ENCODE data around the gene FDXR. TPM values are rescaled to one million over a fixed set of nuclear protein-coding genes. Genes with fewer than 3 reads are reported as not detected.

FDXR gene
- total and polyA plus RNA-seq, 2 of the 8 experiments (the other 6 are each of a cell fraction or from before 2014, with no cell fraction given) = 24.2 to 31.4 TPM

- POLR2A ChIA-PET (ENCODE audit: partially characterized antibody) = interaction anchor here (1.8 to 2.1 kb wide), 2 partner anchors 18 to 39 kb away, joined by 5 read pairs; no protein-coding TSS in a partner anchor
- H3K79me2 ChIP-seq (ENCODE audit: control insufficient read depth in 1 of 2, insufficient read depth in 2 of 2, low read length in 2 of 2) = no peaks in the 10 kb centered on the region; a peak in 1 of 4 replicates
- H3K56ac ChIP-seq (replicated peaks; ENCODE audit: insufficient read length, low read depth, low read length) = no peak overlapping the region
- no peak for TF ChIP-seq SRF (IDR thresholded peaks at IDR 0.05; ENCODE audit: low read depth, low read length)
- no peak for TF ChIP-seq RBBP5 (IDR thresholded peaks at IDR 0.05; ENCODE audit: borderline replicate concordance, low read depth, low read length)
- no peak for TF ChIP-seq MAFK (IDR thresholded peaks at IDR 0.05; ENCODE audit: low read depth, low read length)
- TF ChIP-seq ZNF274 (IDR thresholded peaks at IDR 0.05; ENCODE audit: borderline replicate concordance, extremely low read depth, low read length) = no peak
- no peak for TF ChIP-seq KDM1A (IDR thresholded peaks at IDR 0.05; ENCODE audit: borderline replicate concordance, low read length)
- no peak for TF ChIP-seq CBX5 (IDR thresholded peaks at IDR 0.05; ENCODE audit: low read depth, low read length)
- no peak for TF ChIP-seq EGR1 (IDR thresholded peaks at IDR 0.05; ENCODE audit: borderline replicate concordance, low read depth, low read length)
- no peak for TF ChIP-seq TCF12 (IDR thresholded peaks at IDR 0.05; ENCODE audit: low read depth, low read length)
- TF ChIP-seq EZH2 (IDR thresholded peaks at IDR 0.05; ENCODE audit: low read depth, low read length, severe bottlenecking) = no peak
- no peak for TF ChIP-seq EP300 (IDR thresholded peaks at IDR 0.05; ENCODE audit: borderline replicate concordance in 1 of 2, low read depth in 2 of 2, low read length in 2 of 2)
- no peak for TF ChIP-seq GTF2F1 (IDR thresholded peaks at IDR 0.05; ENCODE audit: borderline replicate concordance, low read depth, low read length)
- TF ChIP-seq, protein P1, sequence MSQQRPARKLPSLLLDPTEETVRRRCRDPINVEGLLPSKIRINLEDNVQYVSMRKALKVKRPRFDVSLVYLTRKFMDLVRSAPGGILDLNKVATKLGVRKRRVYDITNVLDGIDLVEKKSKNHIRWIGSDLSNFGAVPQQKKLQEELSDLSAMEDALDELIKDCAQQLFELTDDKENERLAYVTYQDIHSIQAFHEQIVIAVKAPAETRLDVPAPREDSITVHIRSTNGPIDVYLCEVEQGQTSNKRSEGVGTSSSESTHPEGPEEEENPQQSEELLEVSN (IDR thresholded peaks at IDR 0.05) = no peak
- no peak for TF ChIP-seq HDAC6 (IDR thresholded peaks at IDR 0.05; ENCODE audit: low read depth, low read length)
These were observed 1.8 kb upstream of the FDXR start for GRCh38 chr17:74874615-74875037.

More at GRCh38 chr17:74874615-74875037, 1.8 kb upstream of the FDXR start:
- Histone ChIP-seq H4K20me1 (replicated peaks in 1 of 2; ENCODE audit: control insufficient read depth in 1 of 2, insufficient read depth in 2 of 2, low read length in 2 of 2) (no peaks in the 10 kb centered on the region), H2BK5ac (ENCODE audit: low read depth, low read length) (no peak overlapping the region), H3K27me3 (replicated peaks in 1 of 4; ENCODE audit: control insufficient read depth in 3 of 4, extremely low read depth in 1 of 4, insufficient read depth in 3 of 4, low read length in 3 of 4) (peaks cover 0 to 3% (median 0%) of the 10 kb centered on the region in 4 experiments; a peak in 2 of 7 replicates), H4K8ac (ENCODE audit: extremely low read depth, insufficient read depth, low read length) (no peak overlapping the region), H2BK120ac (replicated peaks; ENCODE audit: low read depth, low read length) (no peak overlapping the region), H3K9me3 (ENCODE audit: insufficient read depth in 2 of 2, low read depth in 1 of 2, low read length in 1 of 2) (no peaks in the 10 kb centered on the region), H3K4ac (replicated peaks; ENCODE audit: insufficient read length, low read depth, low read length) (no peak overlapping the region), H3K14ac (ENCODE audit: insufficient read length) (no peak overlapping the region), H4K5ac (ENCODE audit: insufficient read length, low read depth, low read length) (no peak overlapping the region), H3K4me1 (replicated peaks in 1 of 4; ENCODE audit: control insufficient read depth in 3 of 4, insufficient read depth in 4 of 4, low read length in 3 of 4) (peaks cover 0 to 14% (median 6%) of the 10 kb centered on the region in 4 experiments; a peak in 6 of 7 replicates), H3K27ac (ENCODE audit: low read depth, low read length) (no peak overlapping the region), H3K79me1 (ENCODE audit: low read depth, low read length) (peaks cover 7% of the 10 kb centered on the region; the same call in 1 of the 2 replicates), H2BK12ac (ENCODE audit: low read depth, low read length) (no peak overlapping the region), H2BK15ac (ENCODE audit: low read length) (no peak overlapping the region), H2AFZ (ENCODE audit: low read length) (no peak overlapping the region), H3K23me2 (ENCODE audit: low read depth, low read length) (peaks cover 10% of the 10 kb centered on the region), H3K36me3 (ENCODE audit: control insufficient read depth in 2 of 4, insufficient read depth in 4 of 4, low read length in 3 of 4) (no peaks in the 10 kb centered on the region), H2BK20ac (ENCODE audit: low read length) (no peak overlapping the region), H3K23ac (ENCODE audit: insufficient read length) (no peak overlapping the region), H2AK5ac (ENCODE audit: low read depth, low read length) (no peak overlapping the region), H3K4me3 (ENCODE audit: extremely low read depth in 1 of 4, insufficient read depth in 2 of 4, low read depth in 3 of 4, low read length in 4 of 4) (no peak overlapping the region), H4K91ac (replicated peaks; ENCODE audit: insufficient read length, low read length) (no peak overlapping the region), H3K4me2 (ENCODE audit: insufficient read depth in 1 of 2, low read depth in 2 of 2, low read length in 2 of 2) (no peak overlapping the region; a peak in 1 of 4 replicates), H3K18ac (ENCODE audit: extremely low read depth, low read length) (no peak overlapping the region), H3K9ac (replicated peaks in 1 of 4; ENCODE audit: extremely low read depth in 1 of 4, low read depth in 3 of 4, low read length in 3 of 4) (no peak overlapping the region)
- DNase-seq (ENCODE audit: low read depth in 1 of 2, low spot score in 2 of 2) = no peak
- no peak for FAIRE-seq
- 91% methylated on average over 5 of the region's 5 CpGs; no CpG with 5 or more reads in 1 of the 2 experiments for WGBS, 2 experiments (ENCODE audit: extremely low coverage in 1 of 2, insufficient coverage in 1 of 2, insufficient read length in 1 of 2, insufficient replicate concordance in 2 of 2, low coverage in 1 of 2, low lambda C conversion rate in 2 of 2, missing lambda C conversion rate in 1 of 2)
- CTCF ChIA-PET (ENCODE audit: partially characterized antibody) = interaction anchor here (1.0 to 81.0 kb wide), 7 partner anchors 13 to 137 kb away, joined by 3 to 2981 read pairs (median 6); partner anchors contain the start of genes GRIN2C, NAT9 and OTOP2

All from H1 (cell line).